HuH-7.5 (cell line): ENCODE data around the gene VSTM2B.
A peak's percentile ranks its signal among the peaks of the same experiment; 100 is the strongest.

Experiments
- DNase-seq: peaks from one replicate; pipeline ENCODE4 v3.0.0; 2011; ENCODE audit warnings: low spot score

Gene VSTM2B

GRCh38 chr19:29593869-29594268 lies 68.1 kb downstream of the VSTM2B start:
- DNase-seq: no peak

GRCh38 chr19:29596080-29596727 lies 70.4 kb downstream of the VSTM2B start:
- DNase-seq: no peak

- no peak for DNase-seq
Measured at GRCh38 chr19:29596885-29597525, 71.2 kb downstream of the VSTM2B start.

- DNase-seq: no peak
Measured at GRCh38 chr19:29598036-29598435, 72.2 kb downstream of the VSTM2B start.

GRCh38 chr19:29598496-29598895 lies 72.7 kb downstream of the VSTM2B start:
- DNase-seq: no peak

GRCh38 chr19:29603308-29603707 lies 77.5 kb downstream of the VSTM2B start:
- no peak for DNase-seq

GRCh38 chr19:29605653-29606419 lies 80.0 kb downstream of the VSTM2B start, which contains the start of gene POP4:
POP4 (plus strand) TSS chr19:29606283; CDS start chr19:29606319, 36 bp downstream.
- peak; percentile 97 for DNase-seq

- peak; percentile 40 for DNase-seq
Measured at GRCh38 chr19:29606420-29606747, 80.6 kb downstream of the VSTM2B start.

GRCh38 chr19:29609636-29610035 lies 83.8 kb downstream of the VSTM2B start:
- no peak for DNase-seq

- DNase-seq: no peak
Measured at GRCh38 chr19:29610213-29610573, 84.4 kb downstream of the VSTM2B start.

- DNase-seq: peak; percentile 88
Measured at GRCh38 chr19:29610574-29611271, 84.9 kb downstream of the VSTM2B start.

GRCh38 chr19:29612121-29612520 lies 86.3 kb downstream of the VSTM2B start:
- DNase-seq: no peak

GRCh38 chr19:29612801-29613595 lies 87.2 kb downstream of the VSTM2B start:
- no peak for DNase-seq

- DNase-seq: no peak
Measured at GRCh38 chr19:29614046-29614445, 88.3 kb downstream of the VSTM2B start.
